ENCODE results near the gene PHF10.

DNA sequence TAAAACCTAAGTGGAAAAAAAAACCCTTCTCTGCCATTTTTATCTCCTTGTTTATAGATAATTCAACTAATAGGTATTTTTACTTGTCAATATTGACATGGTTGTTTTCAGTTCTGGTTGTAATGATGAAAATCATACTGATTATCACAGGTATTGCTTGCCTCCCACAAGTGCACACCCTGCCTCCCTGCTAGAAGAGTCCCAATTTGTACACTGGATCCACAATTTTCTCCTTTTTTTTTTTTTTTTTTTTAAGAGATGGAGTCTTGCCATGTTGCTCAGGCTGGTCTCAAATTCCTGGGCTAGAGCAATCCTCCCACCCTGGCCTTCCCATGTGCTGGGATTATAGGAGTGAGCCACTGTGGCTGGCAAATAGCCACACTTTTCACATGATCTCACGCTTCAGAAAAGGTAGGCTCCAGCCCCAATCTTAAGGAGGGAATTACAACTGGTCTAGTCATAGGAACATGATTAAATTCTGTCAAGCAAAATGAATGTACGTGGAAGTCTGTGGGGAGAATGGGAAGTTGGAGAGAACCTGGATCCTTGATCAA, 14.8 kb upstream of the PHF10 start:
- TF ChIP-seq, protein P1, sequence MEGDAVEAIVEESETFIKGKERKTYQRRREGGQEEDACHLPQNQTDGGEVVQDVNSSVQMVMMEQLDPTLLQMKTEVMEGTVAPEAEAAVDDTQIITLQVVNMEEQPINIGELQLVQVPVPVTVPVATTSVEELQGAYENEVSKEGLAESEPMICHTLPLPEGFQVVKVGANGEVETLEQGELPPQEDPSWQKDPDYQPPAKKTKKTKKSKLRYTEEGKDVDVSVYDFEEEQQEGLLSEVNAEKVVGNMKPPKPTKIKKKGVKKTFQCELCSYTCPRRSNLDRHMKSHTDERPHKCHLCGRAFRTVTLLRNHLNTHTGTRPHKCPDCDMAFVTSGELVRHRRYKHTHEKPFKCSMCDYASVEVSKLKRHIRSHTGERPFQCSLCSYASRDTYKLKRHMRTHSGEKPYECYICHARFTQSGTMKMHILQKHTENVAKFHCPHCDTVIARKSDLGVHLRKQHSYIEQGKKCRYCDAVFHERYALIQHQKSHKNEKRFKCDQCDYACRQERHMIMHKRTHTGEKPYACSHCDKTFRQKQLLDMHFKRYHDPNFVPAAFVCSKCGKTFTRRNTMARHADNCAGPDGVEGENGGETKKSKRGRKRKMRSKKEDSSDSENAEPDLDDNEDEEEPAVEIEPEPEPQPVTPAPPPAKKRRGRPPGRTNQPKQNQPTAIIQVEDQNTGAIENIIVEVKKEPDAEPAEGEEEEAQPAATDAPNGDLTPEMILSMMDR (conservative IDR thresholded peaks at IDR 0.05; ENCODE audit: low read depth, low read length): no peak
- no peak for TF ChIP-seq EZH2 (IDR thresholded peaks at IDR 0.05; ENCODE audit: low read length, unreplicated experiment)

Measured in PC-3 (cell line).